ENCODE data around the gene UTP15.

Gene UTP15

GRCh38 chr5:73625944-73626811, 60.6 kb downstream of the UTP15 start, which contains the start of gene ARHGEF28:
Gene ARHGEF28, plus strand, starts transcription at chr5:73626196. Its CDS starts 58,656 bp downstream, at chr5:73684852.
- H3K4me3 ChIP-seq (replicated peaks in 1 of 2; ENCODE audit: low read depth in 2 of 2, low read length in 2 of 2), result peak within 1 kb of the TSS; percentile 69 to 89
- DNase-seq (ENCODE audit: low read depth in 2 of 2), result peak; percentile 59 to 66
- no peak for TF ChIP-seq CTCF (IDR thresholded peaks at IDR 0.05; ENCODE audit: low read depth, low read length)

GRCh38 chr5:73626814-73627313, 61.3 kb downstream of the UTP15 start:
- peak overlapping the region; percentile 69 to 89 for H3K4me3 ChIP-seq (replicated peaks in 1 of 2; ENCODE audit: low read depth in 2 of 2, low read length in 2 of 2)
- no peak for TF ChIP-seq CTCF (IDR thresholded peaks at IDR 0.05; ENCODE audit: low read depth, low read length)
- no peak for DNase-seq (ENCODE audit: low read depth in 2 of 2)

- TF ChIP-seq CTCF (IDR thresholded peaks at IDR 0.05; ENCODE audit: low read depth, low read length), result no peak
- no peak overlapping the region for H3K4me3 ChIP-seq (replicated peaks in 1 of 2; ENCODE audit: low read depth in 2 of 2, low read length in 2 of 2)
- DNase-seq (ENCODE audit: low read depth in 2 of 2), result no peak
Observed at GRCh38 chr5:73629456-73629855, 63.9 kb downstream of the UTP15 start.

GRCh38 chr5:73630765-73631164, 65.2 kb downstream of the UTP15 start:
- no peak for DNase-seq (ENCODE audit: low read depth in 2 of 2)
- TF ChIP-seq CTCF (IDR thresholded peaks at IDR 0.05; ENCODE audit: low read depth, low read length), result no peak

GRCh38 chr5:73631500-73631899, 66.0 kb downstream of the UTP15 start:
- DNase-seq (ENCODE audit: low read depth in 2 of 2), result no peak
- H3K4me3 ChIP-seq (replicated peaks in 1 of 2; ENCODE audit: low read depth in 2 of 2, low read length in 2 of 2), result no peak overlapping the region
- TF ChIP-seq CTCF (IDR thresholded peaks at IDR 0.05; ENCODE audit: low read depth, low read length), result no peak

More at GRCh38 chr5:73630765-73631164, 65.2 kb downstream of the UTP15 start:
- no peak overlapping the region for H3K4me3 ChIP-seq (replicated peaks in 1 of 2; ENCODE audit: low read depth in 2 of 2, low read length in 2 of 2)

Data from cardiac fibroblast (primary cell).